ENCODE data around the gene METTL23. TPM values are rescaled to one million over a fixed set of nuclear protein-coding genes. Genes with fewer than 3 reads are reported as not detected.

Gene METTL23
- total and polyA plus RNA-seq, 4 donors: 23.1 to 43.1 (median 36.1) TPM

DNA sequence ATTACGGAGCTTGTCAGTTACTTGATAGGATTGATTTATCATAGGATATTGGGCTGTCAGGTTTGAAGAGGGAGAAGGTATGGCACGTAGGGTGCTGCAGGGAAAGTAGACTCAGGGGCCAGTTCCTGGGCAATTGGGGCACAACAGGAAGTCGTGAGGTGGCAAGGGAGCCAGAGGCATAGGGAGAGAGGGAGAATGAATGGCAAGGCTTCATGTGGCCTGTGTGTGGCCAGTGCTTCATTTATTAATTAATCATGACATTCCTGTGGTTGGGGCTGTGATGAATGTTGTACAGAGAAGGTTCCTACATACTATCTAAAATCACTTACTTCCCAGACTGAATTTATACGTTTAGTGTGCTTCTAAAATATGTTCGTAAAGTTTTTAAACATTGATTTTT, 30.6 kb downstream of the METTL23 start:
- Histone ChIP-seq H3K9ac (ENCODE audit: insufficient read depth in 1 of 2, low read length in 2 of 2) (no peak overlapping the region), H3K27me3 (ENCODE audit: control insufficient read depth in 3 of 3, insufficient read depth in 3 of 3, low read length in 2 of 3) (no peaks in the 10 kb centered on the region), H3K36me3 (ENCODE audit: control insufficient read depth in 4 of 4, insufficient read depth in 4 of 4, low read length in 4 of 4) (peaks cover 3 to 16% (median 14%) of the 10 kb centered on the region in 4 donors), H3K9me3 (ENCODE audit: control insufficient read depth in 4 of 4, insufficient read depth in 3 of 4, low read length in 3 of 4) (no peaks in the 10 kb centered on the region), H3K27ac (ENCODE audit: low read depth in 1 of 2, low read length in 1 of 2) (no peak overlapping the region), H3K4me1 (ENCODE audit: control insufficient read depth in 5 of 5, insufficient read depth in 5 of 5, low read length in 5 of 5) (peaks cover 0 to 5% (median 0%) of the 10 kb centered on the region in 5 donors), H3K4me3 (no peak overlapping the region)
- DNase-seq: no peak
- no peak for ATAC-seq (ENCODE audit: insufficient read depth, low FRiP score)
- TF ChIP-seq, protein P1, sequence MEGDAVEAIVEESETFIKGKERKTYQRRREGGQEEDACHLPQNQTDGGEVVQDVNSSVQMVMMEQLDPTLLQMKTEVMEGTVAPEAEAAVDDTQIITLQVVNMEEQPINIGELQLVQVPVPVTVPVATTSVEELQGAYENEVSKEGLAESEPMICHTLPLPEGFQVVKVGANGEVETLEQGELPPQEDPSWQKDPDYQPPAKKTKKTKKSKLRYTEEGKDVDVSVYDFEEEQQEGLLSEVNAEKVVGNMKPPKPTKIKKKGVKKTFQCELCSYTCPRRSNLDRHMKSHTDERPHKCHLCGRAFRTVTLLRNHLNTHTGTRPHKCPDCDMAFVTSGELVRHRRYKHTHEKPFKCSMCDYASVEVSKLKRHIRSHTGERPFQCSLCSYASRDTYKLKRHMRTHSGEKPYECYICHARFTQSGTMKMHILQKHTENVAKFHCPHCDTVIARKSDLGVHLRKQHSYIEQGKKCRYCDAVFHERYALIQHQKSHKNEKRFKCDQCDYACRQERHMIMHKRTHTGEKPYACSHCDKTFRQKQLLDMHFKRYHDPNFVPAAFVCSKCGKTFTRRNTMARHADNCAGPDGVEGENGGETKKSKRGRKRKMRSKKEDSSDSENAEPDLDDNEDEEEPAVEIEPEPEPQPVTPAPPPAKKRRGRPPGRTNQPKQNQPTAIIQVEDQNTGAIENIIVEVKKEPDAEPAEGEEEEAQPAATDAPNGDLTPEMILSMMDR (IDR thresholded peaks at IDR 0.05; ENCODE audit: control extremely low read depth, extremely low read depth): no peak
- WGBS, 2 donors: 95% methylated on average over 5 of the region's 5 CpGs

DNA sequence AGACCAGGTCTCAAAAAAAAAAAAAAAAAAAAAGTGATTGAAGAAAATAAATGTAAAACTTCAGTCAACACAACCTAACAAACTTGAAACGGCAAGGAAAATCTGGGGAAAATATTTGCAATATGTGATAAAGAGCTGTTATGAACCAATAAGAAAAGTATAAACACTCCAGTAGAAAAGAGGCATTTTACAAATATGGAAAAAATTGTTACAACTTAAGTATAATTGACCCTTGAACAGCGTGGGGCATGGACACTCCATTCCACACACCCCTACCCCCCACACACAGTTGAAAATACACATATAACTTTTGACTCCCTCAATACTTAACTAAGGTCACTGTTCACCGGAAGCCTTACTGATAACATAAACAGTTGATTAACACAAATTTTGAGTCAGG, 31.9 kb downstream of the METTL23 start:
- WGBS, 2 donors: 97% methylated on average over 3 of the region's 3 CpGs
- H3K27ac ChIP-seq (ENCODE audit: low read depth in 1 of 2, low read length in 1 of 2): no peak overlapping the region
- H3K9me3 ChIP-seq (ENCODE audit: control insufficient read depth in 4 of 4, insufficient read depth in 3 of 4, low read length in 3 of 4): no peaks in the 10 kb centered on the region
- H3K4me1 ChIP-seq (ENCODE audit: control insufficient read depth in 5 of 5, insufficient read depth in 5 of 5, low read length in 5 of 5): peaks cover 0 to 5% (median 0%) of the 10 kb centered on the region in 5 donors
- TF ChIP-seq, protein P1 (IDR thresholded peaks at IDR 0.05; ENCODE audit: control extremely low read depth, extremely low read depth): no peak
- H3K4me3 ChIP-seq: no peak overlapping the region
- no peak for DNase-seq
- no peak for ATAC-seq (ENCODE audit: insufficient read depth, low FRiP score)
- no peak overlapping the region for H3K9ac ChIP-seq (ENCODE audit: insufficient read depth in 1 of 2, low read length in 2 of 2)
- H3K27me3 ChIP-seq (ENCODE audit: control insufficient read depth in 3 of 3, insufficient read depth in 3 of 3, low read length in 2 of 3): no peaks in the 10 kb centered on the region
- peaks cover 3 to 16% (median 13%) of the 10 kb centered on the region in 4 donors for H3K36me3 ChIP-seq (ENCODE audit: control insufficient read depth in 4 of 4, insufficient read depth in 4 of 4, low read length in 4 of 4)

DNA sequence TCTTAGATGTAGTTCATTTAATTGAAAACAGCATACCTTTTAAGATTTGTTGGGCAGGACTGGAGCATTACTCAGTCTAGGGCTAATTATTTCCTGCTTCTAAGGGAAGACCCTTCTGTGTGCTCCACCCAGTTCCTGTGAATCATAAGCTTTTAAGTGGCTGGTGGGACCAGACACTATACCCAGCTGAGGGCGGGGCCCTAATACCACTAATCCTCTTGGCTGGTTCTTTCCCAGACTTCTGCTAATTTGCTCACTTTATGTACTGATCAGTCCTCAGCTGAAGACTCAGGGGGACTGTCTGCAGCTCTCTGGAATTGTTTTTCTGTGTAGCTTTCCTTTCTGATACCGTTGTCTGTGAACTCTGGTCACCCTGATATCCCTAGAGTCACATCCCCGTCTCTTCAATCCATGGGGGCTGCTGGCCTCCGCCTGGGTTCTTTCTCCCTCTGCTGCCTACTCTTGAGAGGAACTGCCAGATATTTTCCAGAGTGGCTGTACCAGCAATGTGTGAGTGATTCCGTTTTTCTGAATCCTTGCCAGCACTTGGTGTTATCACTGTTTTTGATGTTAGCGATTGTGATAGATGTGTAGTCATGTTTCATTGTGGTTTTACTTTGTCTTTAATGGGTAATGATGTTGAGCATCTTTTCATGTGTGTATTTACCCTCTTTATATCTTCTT, 46.3 kb downstream of the METTL23 start:
- Histone ChIP-seq H3K27ac (ENCODE audit: low read depth in 1 of 2, low read length in 1 of 2) (peak overlapping the region; percentile 14 to 28), H3K36me3 (ENCODE audit: control insufficient read depth in 4 of 4, insufficient read depth in 4 of 4, low read length in 4 of 4) (peaks cover 9 to 31% (median 24%) of the 10 kb centered on the region in 4 donors), H3K9ac (ENCODE audit: insufficient read depth in 1 of 2, low read length in 2 of 2) (no peak overlapping the region), H3K27me3 (ENCODE audit: control insufficient read depth in 3 of 3, insufficient read depth in 3 of 3, low read length in 2 of 3) (no peaks in the 10 kb centered on the region), H3K4me3 (no peak overlapping the region), H3K4me1 (ENCODE audit: control insufficient read depth in 5 of 5, insufficient read depth in 5 of 5, low read length in 5 of 5) (no peaks in the 10 kb centered on the region), H3K9me3 (ENCODE audit: control insufficient read depth in 4 of 4, insufficient read depth in 3 of 4, low read length in 3 of 4) (no peaks in the 10 kb centered on the region)
- ATAC-seq (ENCODE audit: insufficient read depth, low FRiP score) (no peak), DNase-seq (no peak)
- TF ChIP-seq, protein P1 (IDR thresholded peaks at IDR 0.05; ENCODE audit: control extremely low read depth, extremely low read depth): no peak
- WGBS, 2 donors: 60 to 83% methylated on average over 6 of the region's 6 CpGs
